Stimulated activated CD4-positive, alpha-beta T cell treated with anti-CD3 and anti-CD28 coated beads, Interleukin-15, amount 100 ng/mL, for 24 hours (primary cell): Measurements from ENCODE around the gene KCNJ16.

ENCODE experiments used
- DNase-seq: peaks from one replicate; pipeline ENCODE4 v3.0.0-alpha.2; 2020

Gene KCNJ16

GRCh38 chr17:70134777-70135176 is 59.8 kb downstream of the KCNJ16 start:
- DNase-seq, result no peak

GRCh38 chr17:70136131-70136530 is 61.1 kb downstream of the KCNJ16 start:
- DNase-seq, result no peak

- DNase-seq, result peak; percentile 43
Measured at GRCh38 chr17:70137451-70138230, 62.6 kb downstream of the KCNJ16 start.

- no peak for DNase-seq
Measured at GRCh38 chr17:70138291-70138865, 63.4 kb downstream of the KCNJ16 start.

GRCh38 chr17:70139449-70139993 is 64.5 kb downstream of the KCNJ16 start:
- no peak for DNase-seq

- DNase-seq, result no peak
Measured at GRCh38 chr17:70144260-70144846, 69.3 kb downstream of the KCNJ16 start.

GRCh38 chr17:70153210-70153609 is 78.2 kb downstream of the KCNJ16 start:
- DNase-seq, result no peak

GRCh38 chr17:70157151-70157550 is 82.1 kb downstream of the KCNJ16 start:
- no peak for DNase-seq

GRCh38 chr17:70158180-70158579 is 83.2 kb downstream of the KCNJ16 start:
- DNase-seq, result no peak

GRCh38 chr17:70158591-70158990 is 83.6 kb downstream of the KCNJ16 start:
- no peak for DNase-seq

GRCh38 chr17:70159980-70160379 is 85.0 kb downstream of the KCNJ16 start:
- DNase-seq, result no peak

- no peak for DNase-seq
Measured at GRCh38 chr17:70161519-70161918, 86.5 kb downstream of the KCNJ16 start.

- no peak for DNase-seq
Measured at GRCh38 chr17:70165383-70165782, 90.4 kb downstream of the KCNJ16 start.

- DNase-seq, result no peak
Measured at GRCh38 chr17:70166615-70167014, 91.6 kb downstream of the KCNJ16 start.

- DNase-seq, result peak; percentile 37
Measured at GRCh38 chr17:70168044-70168976, 93.3 kb downstream of the KCNJ16 start.

- peak; percentile 77 for DNase-seq
Measured at GRCh38 chr17:70168977-70169708, 94.1 kb downstream of the KCNJ16 start, which contains the start of gene KCNJ2. TSS of gene KCNJ2 (plus strand) at chr17:70169532. CDS start at chr17:70175040, 5,508 bp downstream.

GRCh38 chr17:70169709-70170597 is 94.9 kb downstream of the KCNJ16 start:
- DNase-seq, result no peak

GRCh38 chr17:70171159-70171558 is 96.1 kb downstream of the KCNJ16 start:
- no peak for DNase-seq

GRCh38 chr17:70172449-70172848 is 97.4 kb downstream of the KCNJ16 start:
- DNase-seq, result no peak

GRCh38 chr17:70172923-70173322 is 97.9 kb downstream of the KCNJ16 start:
- DNase-seq, result no peak

- DNase-seq, result no peak
Measured at GRCh38 chr17:70173681-70174080, 98.7 kb downstream of the KCNJ16 start.
